ENCODE data around the gene UMPS. TPM values are rescaled to one million over a fixed set of nuclear protein-coding genes. Genes with fewer than 3 reads are reported as not detected.
A peak's percentile ranks its signal among the peaks of the same experiment; 100 is the strongest.

The UMPS gene
- total RNA-seq, 4 donors from 2014 or later: 11.6 to 33.5 (median 29.2) TPM

- intact Hi-C loops (cut with DNase I): no loop called here
- H3K4me3 ChIP-seq: no peak overlapping the region
- 47 to 56% methylated on average over 2 of the region's 2 CpGs for WGBS, 2 donors
- H3K9me3 ChIP-seq: no peaks in the 10 kb centered on the region
- DNase-seq: no peak
- peaks cover 6 to 52% (median 17%) of the 10 kb centered on the region in 3 donors for H3K4me1 ChIP-seq
- TF ChIP-seq POLR2A (IDR thresholded peaks at IDR 0.05): no peak
- TF ChIP-seq, protein P1, sequence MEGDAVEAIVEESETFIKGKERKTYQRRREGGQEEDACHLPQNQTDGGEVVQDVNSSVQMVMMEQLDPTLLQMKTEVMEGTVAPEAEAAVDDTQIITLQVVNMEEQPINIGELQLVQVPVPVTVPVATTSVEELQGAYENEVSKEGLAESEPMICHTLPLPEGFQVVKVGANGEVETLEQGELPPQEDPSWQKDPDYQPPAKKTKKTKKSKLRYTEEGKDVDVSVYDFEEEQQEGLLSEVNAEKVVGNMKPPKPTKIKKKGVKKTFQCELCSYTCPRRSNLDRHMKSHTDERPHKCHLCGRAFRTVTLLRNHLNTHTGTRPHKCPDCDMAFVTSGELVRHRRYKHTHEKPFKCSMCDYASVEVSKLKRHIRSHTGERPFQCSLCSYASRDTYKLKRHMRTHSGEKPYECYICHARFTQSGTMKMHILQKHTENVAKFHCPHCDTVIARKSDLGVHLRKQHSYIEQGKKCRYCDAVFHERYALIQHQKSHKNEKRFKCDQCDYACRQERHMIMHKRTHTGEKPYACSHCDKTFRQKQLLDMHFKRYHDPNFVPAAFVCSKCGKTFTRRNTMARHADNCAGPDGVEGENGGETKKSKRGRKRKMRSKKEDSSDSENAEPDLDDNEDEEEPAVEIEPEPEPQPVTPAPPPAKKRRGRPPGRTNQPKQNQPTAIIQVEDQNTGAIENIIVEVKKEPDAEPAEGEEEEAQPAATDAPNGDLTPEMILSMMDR (IDR thresholded peaks at IDR 0.05): no peak
- peak overlapping the region in 1 of 4 donors; percentile 9 for H3K27ac ChIP-seq
- H3K27me3 ChIP-seq: no peaks in the 10 kb centered on the region
- peaks cover 0 to 94% (median 11%) of the 10 kb centered on the region in 3 donors for H3K36me3 ChIP-seq
Measured at GRCh38 chr3:124771083-124771445, 40.8 kb downstream of the UMPS start.

GRCh38 chr3:124772081-124772831, 42.0 kb downstream of the UMPS start:
- DNase-seq: no peak
- Histone ChIP-seq H3K36me3 (peaks cover 0 to 93% (median 5%) of the 10 kb centered on the region in 3 donors), H3K4me1 (peaks cover 6 to 52% (median 17%) of the 10 kb centered on the region in 3 donors), H3K9me3 (no peaks in the 10 kb centered on the region), H3K27me3 (no peaks in the 10 kb centered on the region), H3K27ac (peak overlapping the region in 3 of 4 donors; percentile 29 to 62 (median 42)), H3K4me3 (no peak overlapping the region)
- intact Hi-C loops (cut with DNase I): no loop called here
- WGBS, 2 donors: 42 to 55% methylated on average over 16 to 17 of the region's 17 CpGs
- no peak for TF ChIP-seq POLR2A (IDR thresholded peaks at IDR 0.05)
- TF ChIP-seq, protein P1 (IDR thresholded peaks at IDR 0.05): no peak

GRCh38 chr3:124773351-124774326, 43.4 kb downstream of the UMPS start:
- H3K27ac ChIP-seq: peak overlapping the region in 2 of 4 donors; percentile 47 to 62
- peaks cover 0 to 85% (median 9%) of the 10 kb centered on the region in 3 donors for H3K36me3 ChIP-seq
- no peak for DNase-seq
- intact Hi-C loops (cut with DNase I): no loop called here
- 90 to 96% methylated on average over 4 to 14 of the region's 17 CpGs for WGBS, 2 donors
- no peaks in the 10 kb centered on the region for H3K27me3 ChIP-seq
- H3K9me3 ChIP-seq: no peaks in the 10 kb centered on the region
- H3K4me1 ChIP-seq: peaks cover 6 to 52% (median 17%) of the 10 kb centered on the region in 3 donors
- no peak overlapping the region for H3K4me3 ChIP-seq
- TF ChIP-seq, protein P1 (IDR thresholded peaks at IDR 0.05): no peak
- no peak for TF ChIP-seq POLR2A (IDR thresholded peaks at IDR 0.05)

- TF ChIP-seq POLR2A (IDR thresholded peaks at IDR 0.05): no peak
- TF ChIP-seq, protein P1 (IDR thresholded peaks at IDR 0.05): no peak
- Histone ChIP-seq H3K36me3 (peaks cover 0 to 81% (median 11%) of the 10 kb centered on the region in 3 donors), H3K27me3 (no peaks in the 10 kb centered on the region), H3K4me1 (peaks cover 6 to 55% (median 21%) of the 10 kb centered on the region in 3 donors), H3K9me3 (no peaks in the 10 kb centered on the region), H3K27ac (peak overlapping the region in 2 of 4 donors; percentile 13 to 47), H3K4me3 (no peak overlapping the region)
- intact Hi-C loops (cut with DNase I): no loop called here
- 53 to 66% methylated on average over 5 to 6 of the region's 6 CpGs for WGBS, 2 donors
- DNase-seq: no peak
Measured at GRCh38 chr3:124774327-124774718, 44.1 kb downstream of the UMPS start.

Data from esophagus squamous epithelium (tissue), 5 donors.